Parathyroid adenoma (tissue), 2 donors: ENCODE data around the gene GRM4.

Experiments
- H2AFZ ChIP-seq: fragments of 300-600 bp; sonication (generic); one replicate; pipeline ENCODE4 v1.7.0; 2017; ENCODE audit warnings: antibody characterized with exemption, mild to moderate bottlenecking
- H3K27ac ChIP-seq: fragments of 300-600 bp; sonication (generic); one replicate; pipeline ENCODE4 v1.7.0; 2017
- H3K27me3 ChIP-seq: fragments of 300-600 bp; sonication (generic); one replicate; pipeline ENCODE4 v1.7.0; 2017; ENCODE audit warnings: low read length; ENCODE audit not compliant: control insufficient read depth, insufficient read depth
- H3K36me3 ChIP-seq: fragments of 300-600 bp; sonication (generic); one replicate; pipeline ENCODE4 v1.7.0; 2017; ENCODE audit warnings: low read length; ENCODE audit not compliant: control insufficient read depth, insufficient read depth
- H3K4me1 ChIP-seq: fragments of 300-600 bp; sonication (generic); one replicate; pipeline ENCODE4 v1.7.0; 2017; ENCODE audit warnings: control low read depth
- H3K4me2 ChIP-seq: fragments of 300-600 bp; sonication (generic); one replicate; pipeline ENCODE4 v1.7.0; 2017; ENCODE audit warnings: low read length
- H3K4me3 ChIP-seq: fragments of 300-600 bp; sonication (generic); one replicate; pipeline ENCODE4 v1.7.0; 2017; ENCODE audit warnings: low read depth, low read length
- H3K79me2 ChIP-seq: fragments of 300-600 bp; sonication (generic); one replicate; pipeline ENCODE4 v1.7.0; 2017; ENCODE audit warnings: control low read depth
- H3K9ac ChIP-seq: fragments of 300-600 bp; sonication (generic); one replicate; pipeline ENCODE4 v1.7.0; 2017; ENCODE audit warnings: mild to moderate bottlenecking
- H3K9me3 ChIP-seq: fragments of 300-600 bp; sonication (generic); one replicate; pipeline ENCODE4 v1.7.0; 2017; ENCODE audit warnings: low read length; ENCODE audit not compliant: control insufficient read depth
- CTCF ChIP-seq: fragments of 300-600 bp; sonication (generic); IDR thresholded peaks from one replicate; pipeline ENCODE4 v1.7.0; 2017; ENCODE audit warnings: antibody characterized with exemption, mild to moderate bottlenecking
- donor health status: primary hyperparathyroidism.

The GRM4 gene

GRCh38 chr6:34082348-34082747 lies 63.5 kb downstream of the GRM4 start:
- H3K36me3 ChIP-seq = no peaks in the 10 kb centered on the region
- no peak overlapping the region for H3K27ac ChIP-seq
- TF ChIP-seq CTCF = no peak

GRCh38 chr6:34080357-34080756 lies 65.5 kb downstream of the GRM4 start:
- H3K4me2 ChIP-seq = no peak overlapping the region
- no peaks in the 10 kb centered on the region for H3K79me2 ChIP-seq
- no peak overlapping the region for H3K9ac ChIP-seq
- H3K9me3 ChIP-seq = no peaks in the 10 kb centered on the region
- no peaks in the 10 kb centered on the region for H3K36me3 ChIP-seq
- no peak overlapping the region for H2AFZ ChIP-seq
- no peaks in the 10 kb centered on the region for H3K4me1 ChIP-seq
- TF ChIP-seq CTCF = no peak
- H3K27me3 ChIP-seq = no peaks in the 10 kb centered on the region
- no peak overlapping the region for H3K4me3 ChIP-seq
- no peak overlapping the region for H3K27ac ChIP-seq

More at GRCh38 chr6:34082348-34082747, 63.5 kb downstream of the GRM4 start:
- no peak overlapping the region for H3K9ac ChIP-seq
- no peaks in the 10 kb centered on the region for H3K9me3 ChIP-seq
- H3K4me3 ChIP-seq = no peak overlapping the region
- H3K4me2 ChIP-seq = no peak overlapping the region
- H3K4me1 ChIP-seq = no peaks in the 10 kb centered on the region
- no peaks in the 10 kb centered on the region for H3K27me3 ChIP-seq
- H3K79me2 ChIP-seq = no peaks in the 10 kb centered on the region
- no peak overlapping the region for H2AFZ ChIP-seq

GRCh38 chr6:34079899-34080298 lies 66.0 kb downstream of the GRM4 start:
- Histone ChIP-seq H3K27ac (no peak overlapping the region), H3K9me3 (no peaks in the 10 kb centered on the region), H3K36me3 (no peaks in the 10 kb centered on the region), H3K4me1 (no peaks in the 10 kb centered on the region), H3K9ac (no peak overlapping the region), H3K79me2 (no peaks in the 10 kb centered on the region), H2AFZ (no peak overlapping the region), H3K4me2 (no peak overlapping the region), H3K27me3 (no peaks in the 10 kb centered on the region), H3K4me3 (no peak overlapping the region)
- TF ChIP-seq CTCF = no peak

- Histone ChIP-seq H3K27me3 (no peaks in the 10 kb centered on the region), H3K9me3 (no peaks in the 10 kb centered on the region)
These were observed 70.0 kb downstream of the GRM4 start for GRCh38 chr6:34075906-34076305.

More at GRCh38 chr6:34075906-34076305, 70.0 kb downstream of the GRM4 start:
- no peak overlapping the region for H3K4me3 ChIP-seq
- no peaks in the 10 kb centered on the region for H3K79me2 ChIP-seq
- no peak for TF ChIP-seq CTCF
- H3K36me3 ChIP-seq = no peaks in the 10 kb centered on the region
- no peak overlapping the region for H2AFZ ChIP-seq
- no peak overlapping the region for H3K9ac ChIP-seq
- H3K27ac ChIP-seq = no peak overlapping the region
- H3K4me1 ChIP-seq = no peaks in the 10 kb centered on the region
- no peak overlapping the region for H3K4me2 ChIP-seq
